WERI-Rb-1 (cell line): ENCODE data around the gene C22orf15.
A peak's percentile ranks its signal among the peaks of the same experiment; 100 is the strongest.

Experiments used
- DNase-seq: peaks from one replicate; pipeline ENCODE4 v3.0.0-alpha.2; 2020
- H3K27ac ChIP-seq: fragments of 250-450 bp; sonication (Bioruptor Pico); 2 replicates; pipeline ENCODE4 v1.5.1; 2020; ENCODE audit warnings: mild to moderate bottlenecking, moderate library complexity
- H3K27me3 ChIP-seq: fragments of 250-450 bp; sonication (Bioruptor Pico); 2 replicates; pipeline ENCODE4 v1.5.1; 2021; ENCODE audit warnings: mild to moderate bottlenecking, low read depth, moderate library complexity; ENCODE audit not compliant: insufficient read depth, severe bottlenecking
- H3K36me3 ChIP-seq: fragments of 250-450 bp; sonication (Bioruptor Pico); 2 replicates; pipeline ENCODE4 v1.5.1; 2020; ENCODE audit warnings: mild to moderate bottlenecking, moderate library complexity
- H3K4me3 ChIP-seq: 2 replicates; pipeline ENCODE4 v1.5.1; 2011; ENCODE audit warnings: low read depth, mild to moderate bottlenecking, control low read depth, low read length
- H3K9me3 ChIP-seq: fragments of 250-450 bp; sonication (Bioruptor Pico); 2 replicates; pipeline ENCODE4 v1.5.1; 2021; ENCODE audit warnings: mild to moderate bottlenecking, moderate library complexity; ENCODE audit not compliant: severe bottlenecking
- TF ChIP-seq, protein P1 (sequence below): IDR thresholded peaks from 2 replicates; pipeline ENCODE4 v1.5.1; 2011; ENCODE audit warnings: low read depth, mild to moderate bottlenecking, control low read depth, inconsistent platforms, low read length

Gene C22orf15

DNA sequence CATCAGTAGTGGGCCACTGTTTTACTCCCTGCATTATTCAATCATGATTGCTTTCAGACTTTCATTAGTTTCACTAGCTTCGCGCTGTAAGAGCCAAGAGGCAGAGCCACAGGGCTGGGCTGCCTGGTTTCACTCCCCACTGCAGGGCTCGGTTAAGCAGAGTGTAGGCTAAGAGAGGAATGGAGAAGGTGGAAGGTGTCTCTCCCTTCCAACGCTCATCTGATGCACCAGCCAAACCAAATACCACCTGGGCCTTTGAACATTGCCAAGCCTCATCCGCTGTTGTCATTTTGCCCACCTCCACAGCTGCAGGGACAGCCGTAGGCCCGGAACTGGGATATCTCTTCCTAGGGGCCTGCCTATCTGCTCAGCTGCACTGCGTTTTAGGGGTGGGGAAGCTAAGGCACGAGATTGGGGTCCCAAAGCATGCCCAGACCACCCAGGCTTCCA is 23.5 kb downstream of the C22orf15 start:
- H3K27me3 ChIP-seq: no peaks in the 10 kb centered on the region
- H3K27ac ChIP-seq: peak overlapping the region; percentile 100
- peaks cover 34% of the 10 kb centered on the region for H3K36me3 ChIP-seq
- TF ChIP-seq, protein P1, sequence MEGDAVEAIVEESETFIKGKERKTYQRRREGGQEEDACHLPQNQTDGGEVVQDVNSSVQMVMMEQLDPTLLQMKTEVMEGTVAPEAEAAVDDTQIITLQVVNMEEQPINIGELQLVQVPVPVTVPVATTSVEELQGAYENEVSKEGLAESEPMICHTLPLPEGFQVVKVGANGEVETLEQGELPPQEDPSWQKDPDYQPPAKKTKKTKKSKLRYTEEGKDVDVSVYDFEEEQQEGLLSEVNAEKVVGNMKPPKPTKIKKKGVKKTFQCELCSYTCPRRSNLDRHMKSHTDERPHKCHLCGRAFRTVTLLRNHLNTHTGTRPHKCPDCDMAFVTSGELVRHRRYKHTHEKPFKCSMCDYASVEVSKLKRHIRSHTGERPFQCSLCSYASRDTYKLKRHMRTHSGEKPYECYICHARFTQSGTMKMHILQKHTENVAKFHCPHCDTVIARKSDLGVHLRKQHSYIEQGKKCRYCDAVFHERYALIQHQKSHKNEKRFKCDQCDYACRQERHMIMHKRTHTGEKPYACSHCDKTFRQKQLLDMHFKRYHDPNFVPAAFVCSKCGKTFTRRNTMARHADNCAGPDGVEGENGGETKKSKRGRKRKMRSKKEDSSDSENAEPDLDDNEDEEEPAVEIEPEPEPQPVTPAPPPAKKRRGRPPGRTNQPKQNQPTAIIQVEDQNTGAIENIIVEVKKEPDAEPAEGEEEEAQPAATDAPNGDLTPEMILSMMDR: no peak
- peak overlapping the region; percentile 79 for H3K4me3 ChIP-seq
- DNase-seq: no peak
- no peaks in the 10 kb centered on the region for H3K9me3 ChIP-seq

DNA sequence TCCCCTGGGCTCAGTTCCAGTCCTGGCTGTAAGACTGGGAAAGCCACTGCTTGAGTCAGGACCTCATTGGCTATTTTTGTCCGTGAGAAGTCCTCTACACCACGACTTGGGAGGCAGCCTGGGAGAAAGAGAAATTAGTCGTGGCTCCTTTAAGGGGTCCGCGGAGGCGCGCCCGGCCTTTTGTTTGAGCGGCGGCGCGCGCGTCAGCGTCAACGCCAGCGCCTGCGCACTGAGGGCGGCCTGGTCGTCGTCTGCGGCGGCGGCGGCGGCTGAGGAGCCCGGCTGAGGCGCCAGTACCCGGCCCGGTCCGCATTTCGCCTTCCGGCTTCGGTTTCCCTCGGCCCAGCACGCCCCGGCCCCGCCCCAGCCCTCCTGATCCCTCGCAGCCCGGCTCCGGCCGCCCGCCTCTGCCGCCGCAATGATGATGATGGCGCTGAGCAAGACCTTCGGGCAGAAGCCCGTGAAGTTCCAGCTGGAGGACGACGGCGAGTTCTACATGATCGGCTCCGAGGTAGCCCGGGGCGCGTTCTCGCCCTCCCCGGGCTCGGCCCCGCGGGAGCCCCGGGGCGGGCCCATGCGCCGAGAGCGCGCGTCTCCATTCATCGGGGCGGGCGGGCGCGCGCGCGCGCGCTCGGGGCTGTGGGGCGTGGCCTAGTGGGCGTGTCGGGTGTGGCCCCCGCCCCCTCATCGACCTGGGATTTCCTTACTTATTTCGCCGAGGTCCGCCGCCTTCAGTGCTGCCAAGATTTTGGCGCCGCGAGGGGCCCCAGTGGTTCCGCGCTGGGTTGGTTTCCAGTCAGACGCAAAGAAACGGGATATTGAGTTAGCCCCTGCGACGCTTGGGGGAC is 24.2 kb downstream of the C22orf15 start, which contains the start of gene SMARCB1:
Gene SMARCB1 (plus strand): TSS at position 215 of the 848 bp plus-strand sequence. CDS start 204 bp downstream, at position 419.
- Histone ChIP-seq H3K9me3 (no peaks in the 10 kb centered on the region), H3K27me3 (no peaks in the 10 kb centered on the region), H3K36me3 (peaks cover 41% of the 10 kb centered on the region), H3K4me3 (peak within 1 kb of the TSS; percentile 79), H3K27ac (peak within 1 kb of the TSS; percentile 100)
- DNase-seq: peak; percentile 85
- TF ChIP-seq, protein P1: no peak

DNA sequence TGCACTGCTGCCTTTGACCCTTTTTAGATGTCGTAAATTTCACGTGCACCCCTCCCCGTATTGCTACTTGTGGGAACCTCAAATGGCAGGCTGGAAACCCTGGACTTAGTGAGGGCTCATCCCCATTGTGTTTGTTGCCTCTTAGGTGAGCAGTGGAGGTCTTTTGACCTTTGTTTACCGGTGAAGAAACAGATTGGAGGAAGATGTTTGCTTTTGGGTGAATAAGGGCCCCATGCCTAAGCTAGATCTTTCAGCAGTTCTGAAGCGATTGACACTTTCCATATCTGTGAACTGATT is 24.8 kb downstream of the C22orf15 start:
- H3K4me3 ChIP-seq: peak overlapping the region; percentile 79
- no peak for DNase-seq
- H3K36me3 ChIP-seq: peaks cover 45% of the 10 kb centered on the region
- TF ChIP-seq, protein P1: no peak
- peak overlapping the region; percentile 100 for H3K27ac ChIP-seq
- H3K9me3 ChIP-seq: no peaks in the 10 kb centered on the region
- H3K27me3 ChIP-seq: no peaks in the 10 kb centered on the region

DNA sequence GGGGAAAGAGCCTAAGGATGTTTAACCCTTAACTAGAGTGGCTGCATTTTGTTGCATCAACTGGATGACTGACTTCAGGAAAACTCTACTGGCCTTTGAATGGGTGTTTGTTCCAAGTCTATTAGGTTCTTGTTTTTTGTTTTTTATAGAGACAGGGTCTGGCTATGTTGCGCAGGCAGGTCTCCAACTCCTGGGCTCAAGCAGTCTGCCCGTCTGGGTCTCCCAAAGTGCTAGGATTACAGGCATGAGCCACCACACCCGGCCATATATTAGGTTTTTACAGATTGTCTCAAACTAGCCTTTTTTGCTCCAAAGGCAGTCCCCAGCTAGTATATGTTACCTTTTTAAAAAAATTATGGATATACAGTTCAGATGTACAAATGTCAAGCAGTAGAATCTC is 25.1 kb downstream of the C22orf15 start:
- peaks cover 48% of the 10 kb centered on the region for H3K36me3 ChIP-seq
- no peaks in the 10 kb centered on the region for H3K9me3 ChIP-seq
- peak overlapping the region; percentile 100 for H3K27ac ChIP-seq

DNA sequence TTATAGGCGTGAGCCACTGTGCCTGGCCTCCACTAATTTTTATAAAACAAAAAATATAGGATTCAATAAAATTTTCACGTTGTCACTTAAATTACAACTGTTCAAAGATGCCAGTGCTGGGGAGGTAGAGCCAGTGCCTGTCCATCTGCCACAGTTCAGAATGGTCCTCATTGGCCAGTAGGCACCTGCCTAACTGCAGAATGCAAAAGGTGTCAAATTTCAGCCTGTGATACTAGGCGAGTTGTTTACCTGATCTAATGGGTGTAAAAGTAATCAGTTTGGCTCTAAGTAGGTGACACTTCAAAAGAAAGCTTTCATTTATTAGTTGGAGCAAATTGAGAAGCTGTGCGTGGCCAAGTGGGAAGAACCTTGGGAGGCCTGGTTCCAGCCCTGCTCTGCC is 26.3 kb downstream of the C22orf15 start:
- DNase-seq: no peak
- H3K4me3 ChIP-seq: no peak overlapping the region
- TF ChIP-seq, protein P1: no peak
- H3K36me3 ChIP-seq: peaks cover 60% of the 10 kb centered on the region
- H3K27me3 ChIP-seq: no peaks in the 10 kb centered on the region
- no peak overlapping the region for H3K27ac ChIP-seq
- H3K9me3 ChIP-seq: no peaks in the 10 kb centered on the region

More for the DNA sequence above, 25.1 kb downstream of the C22orf15 start:
- Histone ChIP-seq H3K4me3 (peak overlapping the region; percentile 79), H3K27me3 (no peaks in the 10 kb centered on the region)
- no peak for DNase-seq
- TF ChIP-seq, protein P1: no peak
